CD4-positive, alpha-beta T cell treated with Interleukin-4 for 4 hours (primary cell): ENCODE data around the gene IFIT3.
"Not testable (repeated sequence)": the region's sequence is repeated elsewhere in the genome, so short reads cannot be mapped to it uniquely, and the experiment has no call there.

Experiments used
- DNase-seq: peaks from one replicate; pipeline ENCODE4 v3.0.0-alpha.2; 2020

Gene IFIT3

DNA sequence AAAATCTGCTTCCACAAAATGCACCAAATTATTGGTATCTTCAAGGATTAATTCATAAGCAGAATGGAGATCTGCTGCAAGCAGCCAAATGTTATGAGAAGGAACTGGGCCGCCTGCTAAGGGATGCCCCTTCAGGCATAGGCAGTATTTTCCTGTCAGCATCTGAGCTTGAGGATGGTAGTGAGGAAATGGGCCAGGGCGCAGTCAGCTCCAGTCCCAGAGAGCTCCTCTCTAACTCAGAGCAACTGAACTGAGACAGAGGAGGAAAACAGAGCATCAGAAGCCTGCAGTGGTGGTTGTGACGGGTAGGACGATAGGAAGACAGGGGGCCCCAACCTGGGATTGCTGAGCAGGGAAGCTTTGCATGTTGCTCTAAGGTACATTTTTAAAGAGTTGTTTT, 12.1 kb downstream of the IFIT3 start:
- no peak for DNase-seq

- DNase-seq, result no peak
Measured at GRCh38 chr10:89341649-89342048, 13.9 kb downstream of the IFIT3 start.

DNA sequence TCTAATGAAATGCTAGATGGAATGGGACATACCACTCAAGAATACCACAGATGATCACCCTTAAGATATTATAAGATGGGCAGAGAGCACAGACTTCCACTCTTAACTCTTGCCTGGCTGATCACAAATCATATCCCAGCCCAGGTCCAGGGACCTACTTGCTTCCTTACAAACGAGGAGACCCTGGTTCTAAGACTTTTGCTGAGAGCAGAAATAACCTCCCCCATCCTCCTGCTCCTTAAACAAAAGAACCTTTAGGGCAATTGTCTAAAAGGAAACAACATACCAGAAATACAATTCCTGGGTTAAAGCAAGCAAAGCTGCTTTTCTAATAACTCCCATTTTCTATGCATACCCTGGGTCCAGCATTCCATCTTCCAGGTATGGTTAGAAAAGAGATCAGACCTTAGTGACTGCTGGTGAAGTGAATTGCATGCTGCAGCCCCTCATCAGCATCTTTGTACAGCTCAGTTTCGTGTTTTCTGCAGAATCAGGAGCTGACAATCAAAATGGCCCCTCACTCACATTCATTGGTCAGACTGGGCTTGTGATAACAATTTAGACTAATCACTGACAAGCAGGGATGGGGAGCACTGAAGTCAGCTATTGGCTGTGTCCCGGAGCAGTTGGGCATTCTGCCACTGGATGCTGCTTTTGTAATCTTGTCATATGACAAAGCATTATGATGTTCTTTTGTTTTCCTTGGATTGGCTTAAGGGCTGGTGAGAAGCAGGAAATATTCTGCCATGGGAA, 14.6 kb downstream of the IFIT3 start:
- no peak for DNase-seq

- no peak for DNase-seq
Measured at GRCh38 chr10:89343089-89343767, 15.4 kb downstream of the IFIT3 start.

- DNase-seq, result no peak
Measured at GRCh38 chr10:89344156-89344555, 16.4 kb downstream of the IFIT3 start.

GRCh38 chr10:89345367-89346000, 17.7 kb downstream of the IFIT3 start:
- DNase-seq, result no peak

GRCh38 chr10:89346405-89347254, 18.8 kb downstream of the IFIT3 start:
- DNase-seq, result no peak

DNA sequence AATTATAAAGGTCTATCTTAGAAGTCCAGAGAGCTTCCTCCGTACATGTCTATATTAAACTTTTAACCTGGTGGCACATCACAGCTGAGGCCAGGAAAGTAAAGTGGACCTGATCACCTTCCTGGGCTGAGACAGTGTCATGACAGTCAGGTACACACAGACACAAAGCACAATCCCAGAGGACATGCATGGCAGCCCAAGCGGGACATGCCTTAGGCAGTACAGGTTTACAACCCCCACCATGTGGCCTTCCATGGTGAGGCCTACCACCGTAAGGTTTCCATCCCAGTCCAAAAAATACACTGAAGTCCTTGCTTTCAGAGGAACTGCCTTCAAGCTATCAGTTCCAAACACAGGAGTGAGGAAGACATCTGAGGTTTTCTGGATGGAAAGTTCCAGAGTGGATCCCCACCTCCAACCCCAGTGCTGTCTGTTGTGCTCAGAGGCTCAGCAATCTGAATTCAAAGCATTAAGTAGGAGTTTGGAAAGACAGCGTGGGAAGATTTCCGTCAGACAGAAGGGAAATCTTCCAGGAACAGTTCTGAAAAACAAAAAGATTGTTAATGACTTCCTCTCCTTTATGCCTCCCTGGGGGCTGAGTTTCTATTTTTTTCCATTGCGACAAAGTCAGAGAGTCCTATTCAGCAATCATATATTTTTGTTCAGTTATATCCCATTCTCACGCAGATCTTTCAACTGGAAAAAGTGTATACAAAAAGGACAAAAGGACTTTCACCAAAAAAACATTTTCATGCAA, 20.1 kb downstream of the IFIT3 start:
- DNase-seq, result no peak

DNA sequence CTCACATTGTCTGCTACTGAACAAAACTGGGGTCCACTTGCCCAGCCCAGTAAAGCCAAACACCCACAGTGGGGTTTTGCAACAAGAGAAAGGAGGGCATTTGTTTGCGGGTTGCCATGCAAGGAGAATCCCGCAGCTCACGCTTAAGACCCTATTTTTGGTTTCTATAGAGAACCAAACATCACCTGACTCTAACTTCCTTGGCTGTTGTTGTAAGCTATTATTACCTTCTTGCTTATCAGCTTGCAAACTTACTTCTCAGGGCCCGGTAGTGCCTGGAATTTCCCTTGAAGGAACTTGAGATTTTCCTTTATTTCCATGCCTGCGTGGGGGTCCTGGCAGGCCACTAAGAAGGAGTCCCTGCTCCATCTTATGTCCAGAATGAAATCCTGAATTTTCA, 20.7 kb downstream of the IFIT3 start:
- DNase-seq, result no peak

GRCh38 chr10:89348975-89349374, 21.2 kb downstream of the IFIT3 start:
- DNase-seq, result no peak

DNA sequence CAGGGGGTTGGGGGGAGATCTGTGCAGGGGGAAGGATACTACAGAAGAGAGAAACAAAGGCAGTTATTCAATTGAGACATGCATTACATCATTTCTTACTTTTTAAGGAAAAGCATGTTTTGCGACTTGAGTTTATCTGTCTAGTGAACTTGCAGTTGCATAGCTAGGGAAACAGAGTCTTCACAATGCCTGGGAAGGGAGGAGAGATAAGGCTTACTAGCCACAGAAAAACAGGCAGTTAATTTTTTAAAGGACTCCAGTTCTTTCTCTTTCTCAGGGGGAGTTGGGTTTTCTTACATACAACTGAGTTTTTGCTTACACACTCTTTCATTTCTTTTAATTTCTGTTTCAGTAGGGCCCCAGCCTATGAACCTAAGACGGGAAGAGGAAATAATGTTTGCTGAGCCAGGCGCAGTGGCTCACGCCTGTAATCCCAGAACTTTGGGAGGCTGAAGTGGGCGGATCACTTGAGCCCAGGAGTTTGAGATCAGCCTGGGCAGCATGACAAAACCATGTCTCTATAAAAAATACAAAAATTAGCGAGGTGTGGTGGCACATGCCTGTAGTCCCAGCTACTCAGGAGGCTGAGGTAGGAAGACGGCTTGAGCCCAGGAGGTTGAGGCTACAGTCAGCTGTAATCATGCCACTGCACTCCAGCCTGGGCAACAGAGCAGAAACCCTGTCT, 23.0 kb downstream of the IFIT3 start:
- not testable (repeated sequence) for DNase-seq

DNA sequence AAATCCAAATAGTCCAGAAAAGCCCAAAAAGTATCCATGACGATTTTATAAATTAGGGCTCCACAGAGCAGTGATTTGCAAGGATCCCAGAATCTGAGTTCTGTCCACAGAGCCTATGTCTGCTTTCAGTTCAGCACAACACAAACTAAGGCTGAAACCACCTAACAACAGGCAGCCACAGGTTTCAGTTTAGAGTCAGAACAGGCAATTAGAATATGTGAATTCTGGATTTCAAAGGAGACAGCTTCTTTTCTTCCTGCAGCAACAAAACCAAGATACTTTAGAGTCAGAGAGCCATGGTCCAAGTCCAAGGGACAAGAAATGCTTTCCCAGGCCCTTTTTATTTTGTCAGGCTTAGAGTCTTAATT, 23.6 kb downstream of the IFIT3 start:
- no peak for DNase-seq

DNA sequence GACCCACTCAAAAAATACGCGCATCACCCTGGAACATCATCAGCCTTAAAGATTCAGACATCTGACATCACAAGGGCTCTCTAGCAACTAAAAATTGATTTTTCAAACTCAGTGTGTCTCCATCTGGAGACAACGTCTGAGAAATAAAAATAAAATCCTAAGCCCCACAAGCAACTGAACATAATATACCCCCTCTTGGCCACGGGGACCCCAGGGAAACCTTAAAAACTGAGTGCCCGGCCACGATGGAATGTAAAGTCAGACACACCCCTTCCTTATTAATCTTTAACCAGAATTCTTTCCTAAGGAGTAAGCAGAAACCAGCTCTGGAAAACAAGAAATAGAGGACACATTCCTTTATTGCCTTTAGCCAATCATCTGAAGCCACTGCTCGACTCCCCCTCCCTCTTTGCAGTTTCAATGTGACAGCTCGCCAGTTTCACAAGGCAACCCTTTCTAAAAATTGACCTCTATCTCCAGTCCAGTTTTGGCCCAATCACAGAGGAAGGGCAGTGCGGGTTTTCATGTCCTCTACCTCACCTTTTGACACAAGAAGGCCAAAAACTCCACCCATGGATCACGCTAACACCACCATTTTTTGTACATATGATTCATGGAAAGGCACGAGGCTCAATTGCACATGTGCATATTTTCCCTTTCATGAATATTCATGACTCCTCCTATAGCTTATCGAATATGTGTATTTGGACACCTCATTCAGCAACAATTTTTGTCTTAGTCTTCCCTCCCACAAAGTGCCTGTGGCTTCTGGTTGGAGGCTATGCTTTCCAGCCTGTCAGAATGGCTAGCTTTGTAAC, 24.2 kb downstream of the IFIT3 start:
- DNase-seq, result no peak

- no peak for DNase-seq
Measured at GRCh38 chr10:89352802-89353201, 25.0 kb downstream of the IFIT3 start.

GRCh38 chr10:89355394-89355931, 27.7 kb downstream of the IFIT3 start:
- DNase-seq, result no peak

DNA sequence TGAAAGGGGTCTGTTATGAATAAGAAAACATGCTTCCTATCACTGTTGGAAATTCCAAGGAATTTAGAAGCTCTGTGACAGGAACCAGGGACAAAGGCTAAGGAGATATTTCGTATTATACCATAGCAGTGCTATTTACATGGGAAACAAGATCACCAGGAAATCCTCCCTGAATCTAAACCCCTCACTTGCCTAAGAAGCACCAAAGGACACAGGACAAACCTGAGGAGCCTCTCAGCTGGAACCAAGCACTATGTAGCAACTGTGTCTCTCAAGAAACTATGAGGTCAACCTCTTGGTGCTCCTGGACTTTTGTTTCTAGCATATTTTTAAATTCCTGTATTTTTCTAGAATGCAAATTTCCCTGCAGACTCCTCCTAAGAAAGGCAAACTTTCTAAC, 29.3 kb downstream of the IFIT3 start:
- DNase-seq, result no peak

- DNase-seq, result no peak
Measured at GRCh38 chr10:89357975-89358374, 30.2 kb downstream of the IFIT3 start.

DNA sequence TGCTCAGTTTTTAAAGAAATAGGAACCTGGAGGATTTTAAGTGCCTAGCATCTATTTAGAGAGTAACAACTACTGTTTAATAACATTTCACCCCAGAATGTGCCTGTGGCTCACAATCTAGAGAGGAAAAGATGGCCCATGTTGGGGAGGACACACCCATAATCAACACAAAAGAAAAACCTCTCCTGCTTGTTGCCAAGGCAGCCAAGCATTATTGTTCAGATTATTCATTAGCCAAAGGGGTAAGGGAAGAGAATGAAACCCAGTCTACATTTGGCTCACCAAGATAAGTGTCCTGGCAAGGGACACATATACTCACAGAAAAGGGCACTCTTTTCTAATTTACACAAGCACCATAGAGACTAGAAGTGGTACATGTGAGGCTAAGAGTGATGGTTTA, 32.4 kb downstream of the IFIT3 start:
- no peak for DNase-seq

DNA sequence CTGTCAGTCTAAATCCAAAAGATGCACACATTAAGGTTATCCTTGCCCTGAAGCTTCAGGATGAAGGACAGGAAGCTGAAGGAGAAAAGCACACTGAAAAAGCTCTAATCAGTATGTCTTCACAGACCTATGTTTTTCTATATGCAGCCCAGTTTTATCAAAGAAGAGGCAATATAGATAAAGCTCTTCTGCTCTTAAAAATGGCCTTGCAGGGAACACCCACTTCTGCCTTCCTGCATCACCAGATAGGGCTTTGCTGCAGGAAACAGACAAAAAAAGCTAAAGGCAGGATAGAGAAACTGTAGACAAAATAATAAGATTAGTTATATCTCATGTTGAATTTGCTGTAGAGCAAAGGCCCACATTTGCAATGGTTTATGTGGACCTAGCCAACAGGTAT, 35.1 kb downstream of the IFIT3 start:
- DNase-seq, result no peak

DNA sequence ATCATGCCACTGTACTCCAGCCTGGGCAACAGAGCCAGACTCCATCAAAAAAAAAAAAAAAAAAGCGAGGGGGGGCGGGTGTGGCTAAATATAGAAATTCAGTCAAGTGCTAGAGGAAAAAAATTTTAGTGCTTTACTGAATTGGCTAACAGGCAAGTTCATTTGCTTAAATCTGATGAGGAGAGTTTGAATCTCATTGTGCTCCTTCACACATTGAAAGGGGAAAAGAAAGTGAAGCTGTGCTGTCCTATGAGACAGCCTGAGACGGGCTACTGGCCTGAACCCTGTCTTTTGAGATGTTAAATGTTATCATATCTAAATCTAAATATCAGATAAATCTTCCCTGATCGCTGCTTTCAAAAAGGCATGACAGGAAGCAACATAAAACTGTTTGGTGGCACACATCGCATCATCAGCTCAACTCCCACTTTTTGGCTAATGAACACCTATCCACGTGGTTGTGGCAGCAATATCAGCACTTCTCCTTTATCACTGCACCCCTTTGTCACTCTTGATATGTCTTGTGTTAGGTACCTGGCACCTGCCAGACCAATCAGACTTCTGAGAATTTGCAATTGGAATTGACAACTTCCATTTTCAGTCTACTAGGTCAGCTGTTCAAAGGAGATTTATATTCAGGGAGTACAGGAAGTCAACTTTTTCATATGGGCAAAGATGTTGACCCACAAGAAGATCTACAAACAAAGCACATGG, 36.1 kb downstream of the IFIT3 start:
- no peak for DNase-seq
